Neuronal stem cell (in vitro differentiated cells): ENCODE measurements around the gene GRK1.

ENCODE experiments used
- DNase-seq: peaks from one replicate; pipeline ENCODE4 v3.0.0-alpha.2; 2013; ENCODE audit warnings: low spot score
- H2AFZ ChIP-seq: one replicate; pipeline ENCODE4 v1.6.1; 2013; ENCODE audit warnings: mild to moderate bottlenecking, low read length, inconsistent platforms
- H2AK5ac ChIP-seq: 2 replicates; pipeline ENCODE4 v1.6.1; 2013; ENCODE audit warnings: low read depth, mild to moderate bottlenecking, inconsistent platforms, low read length, moderate library complexity, mixed read lengths
- H2BK120ac ChIP-seq: 2 replicates; pipeline ENCODE4 v1.6.1; 2013; ENCODE audit warnings: low read depth, mild to moderate bottlenecking, inconsistent platforms, low read length, moderate library complexity, mixed read lengths
- H2BK12ac ChIP-seq: one replicate; pipeline ENCODE4 v1.6.1; 2013; ENCODE audit warnings: low read length, inconsistent platforms
- H2BK15ac ChIP-seq: 2 replicates; pipeline ENCODE4 v1.6.1; 2013; ENCODE audit warnings: mild to moderate bottlenecking, low read length, inconsistent platforms, mixed read lengths
- H2BK5ac ChIP-seq: one replicate; pipeline ENCODE4 v1.6.1; 2013; ENCODE audit warnings: inconsistent platforms, mild to moderate bottlenecking, low read length, moderate library complexity
- H3K14ac ChIP-seq: one replicate; pipeline ENCODE4 v1.6.1; 2013; ENCODE audit warnings: low read length, inconsistent platforms
- H3K18ac ChIP-seq: 2 replicates; pipeline ENCODE4 v1.6.1; 2013; ENCODE audit warnings: low read length, inconsistent platforms
- H3K23ac ChIP-seq: 2 replicates; pipeline ENCODE4 v1.6.1; 2013; ENCODE audit warnings: low read depth, mild to moderate bottlenecking, mixed read lengths, low read length, inconsistent platforms; ENCODE audit not compliant: poor library complexity
- H3K27ac ChIP-seq: replicated peaks from 3 replicates; pipeline ENCODE4 v1.5.1; 2013; ENCODE audit warnings: low read length, inconsistent platforms
- H3K27me3 ChIP-seq, 3 experiments: 2 replicates each; pipeline ENCODE4 v1.6.1; 2013; ENCODE audit warnings: low read length in 3 of 3, mild to moderate bottlenecking in 2 of 3, inconsistent platforms in 1 of 3, low read depth in 1 of 3, mixed read lengths in 1 of 3, moderate library complexity in 1 of 3; ENCODE audit not compliant: control insufficient read depth in 3 of 3, insufficient read depth in 3 of 3
- H3K36me3 ChIP-seq, 2 donors: replicated peaks in 1 of 2; 2 replicates each; pipeline ENCODE4 v1.6.1; 2013; ENCODE audit warnings: low read length in 2 of 2; ENCODE audit not compliant: control insufficient read depth in 2 of 2, insufficient read depth in 2 of 2
- H3K4ac ChIP-seq: 2 replicates; pipeline ENCODE4 v1.6.1; 2013; ENCODE audit warnings: inconsistent platforms, mild to moderate bottlenecking, low read length, moderate library complexity
- H3K4me1 ChIP-seq, 2 donors: 1 replicate in 1 of 2; 2 replicates in 1 of 2; pipeline ENCODE4 v1.6.1; 2013; ENCODE audit warnings: low read length in 2 of 2, low read depth in 1 of 2; ENCODE audit not compliant: control insufficient read depth in 2 of 2, insufficient read depth in 1 of 2
- H3K4me2 ChIP-seq: one replicate; pipeline ENCODE4 v1.6.1; 2013; ENCODE audit warnings: mild to moderate bottlenecking, low read length, inconsistent platforms; ENCODE audit not compliant: insufficient read depth, poor library complexity, severe bottlenecking
- H3K4me3 ChIP-seq, 2 donors: 2 replicates each; pipeline ENCODE4 v1.5.1; 2013; ENCODE audit warnings: low read length in 2 of 2, mild to moderate bottlenecking in 2 of 2, inconsistent platforms in 1 of 2, moderate library complexity in 1 of 2
- H3K79me1 ChIP-seq: one replicate; pipeline ENCODE4 v1.6.1; 2013; ENCODE audit warnings: low read depth, mild to moderate bottlenecking, inconsistent platforms, low read length, moderate library complexity
- H3K9ac ChIP-seq: one replicate; pipeline ENCODE4 v1.6.1; 2013; ENCODE audit warnings: mild to moderate bottlenecking, low read depth, low read length, inconsistent platforms; ENCODE audit not compliant: poor library complexity
- H3K9me3 ChIP-seq, 2 donors: replicated peaks in 1 of 2; 2 replicates each; pipeline versions ENCODE3 to v1.6.1; 2013; ENCODE audit warnings: low read length in 2 of 2, mild to moderate bottlenecking in 2 of 2, inconsistent platforms in 1 of 2, low read depth in 1 of 2, mixed read lengths in 1 of 2, moderate library complexity in 1 of 2; ENCODE audit not compliant: control insufficient read depth in 2 of 2, insufficient read depth in 1 of 2
- H4K8ac ChIP-seq: one replicate; pipeline ENCODE4 v1.6.1; 2013; ENCODE audit warnings: low read depth, mild to moderate bottlenecking, inconsistent platforms, low read length, moderate library complexity
- H4K91ac ChIP-seq: one replicate; pipeline ENCODE4 v1.6.1; 2013; ENCODE audit warnings: low read length, low read depth, mild to moderate bottlenecking, inconsistent platforms; ENCODE audit not compliant: poor library complexity
- WGBS, 2 donors: extraction: QIAGEN DNeasy Blood & Tissue Kit; methylation state at CpG; one replicate each; pipeline ENCODE4 v1.1.7; 2013; ENCODE audit warnings: missing lambda C conversion rate in 2 of 2, mixed read lengths in 1 of 2; ENCODE audit not compliant: insufficient read length in 2 of 2, insufficient replicate concordance in 1 of 2; ENCODE audit errors: extremely low coverage in 2 of 2; 5-methylcytosine and 5-hydroxymethylcytosine counted together

Gene GRK1

GRCh38 chr13:113644800-113645199 lies 22.2 kb upstream of the GRK1 start:
- no peak overlapping the region for H2BK120ac ChIP-seq
- no peaks in the 10 kb centered on the region for H3K27me3 ChIP-seq
- H2BK15ac ChIP-seq = no peak overlapping the region
- no peak overlapping the region for H3K4me2 ChIP-seq
- no peak overlapping the region for H2AFZ ChIP-seq
- H2AK5ac ChIP-seq = no peak overlapping the region
- no peak overlapping the region for H3K4ac ChIP-seq
- H2BK5ac ChIP-seq = no peak overlapping the region
- no peak overlapping the region for H3K4me3 ChIP-seq
- H3K79me1 ChIP-seq = peaks cover 2% of the 10 kb centered on the region
- no peak overlapping the region for H3K18ac ChIP-seq
- peaks cover 22 to 44% of the 10 kb centered on the region in 2 donors for H3K9me3 ChIP-seq
- no peak overlapping the region for H4K8ac ChIP-seq
- H3K14ac ChIP-seq = no peak overlapping the region
- DNase-seq = no peak
- H2BK12ac ChIP-seq = no peak overlapping the region
- H4K91ac ChIP-seq = no peak overlapping the region
- no CpG with 5 or more reads among the region's 1 CpG for WGBS, 2 donors
- peaks cover 14 to 31% of the 10 kb centered on the region in 2 donors for H3K36me3 ChIP-seq
- no peaks in the 10 kb centered on the region for H3K4me1 ChIP-seq
- H3K9ac ChIP-seq = no peak overlapping the region
- H3K27ac ChIP-seq = no peak overlapping the region
- no peak overlapping the region for H3K23ac ChIP-seq

GRCh38 chr13:113645329-113645728 lies 21.7 kb upstream of the GRK1 start:
- no peak overlapping the region for H2AK5ac ChIP-seq
- no peak overlapping the region for H3K9ac ChIP-seq
- no peak overlapping the region for H4K91ac ChIP-seq
- no peak overlapping the region for H2AFZ ChIP-seq
- H4K8ac ChIP-seq = no peak overlapping the region
- no peak overlapping the region for H2BK5ac ChIP-seq
- peaks cover 9 to 25% of the 10 kb centered on the region in 2 donors for H3K36me3 ChIP-seq
- H3K27me3 ChIP-seq = no peaks in the 10 kb centered on the region
- H3K4ac ChIP-seq = no peak overlapping the region
- H2BK120ac ChIP-seq = no peak overlapping the region
- H3K9me3 ChIP-seq = peaks cover 19 to 39% of the 10 kb centered on the region in 2 donors
- DNase-seq = no peak
- no peak overlapping the region for H2BK15ac ChIP-seq
- no peak overlapping the region for H3K27ac ChIP-seq
- WGBS, 2 donors = no CpG with 5 or more reads among the region's 9 CpGs
- no peak overlapping the region for H2BK12ac ChIP-seq
- H3K4me2 ChIP-seq = no peak overlapping the region
- no peak overlapping the region for H3K18ac ChIP-seq
- H3K14ac ChIP-seq = no peak overlapping the region
- no peaks in the 10 kb centered on the region for H3K4me1 ChIP-seq
- no peak overlapping the region for H3K4me3 ChIP-seq
- no peak overlapping the region for H3K23ac ChIP-seq
- H3K79me1 ChIP-seq = no peaks in the 10 kb centered on the region

GRCh38 chr13:113646376-113646775 lies 20.6 kb upstream of the GRK1 start:
- Histone ChIP-seq H3K18ac (no peak overlapping the region), H2AK5ac (no peak overlapping the region), H3K4me1 (no peaks in the 10 kb centered on the region), H2BK15ac (no peak overlapping the region), H3K4ac (no peak overlapping the region), H2BK12ac (no peak overlapping the region), H3K27me3 (no peaks in the 10 kb centered on the region), H3K4me2 (no peak overlapping the region), H3K27ac (no peak overlapping the region), H3K9ac (no peak overlapping the region), H3K36me3 (peaks cover 3 to 17% of the 10 kb centered on the region in 2 donors), H3K9me3 (peaks cover 16 to 32% of the 10 kb centered on the region in 2 donors), H2BK5ac (no peak overlapping the region), H3K14ac (no peak overlapping the region), H3K4me3 (no peak overlapping the region), H3K79me1 (no peaks in the 10 kb centered on the region), H4K91ac (no peak overlapping the region), H2AFZ (no peak overlapping the region), H4K8ac (no peak overlapping the region), H3K23ac (no peak overlapping the region), H2BK120ac (no peak overlapping the region)
- WGBS, 2 donors = no CpG with 5 or more reads among the region's 11 CpGs
- no peak for DNase-seq

- H3K23ac ChIP-seq = no peak overlapping the region
- H3K36me3 ChIP-seq = peaks cover 0 to 11% of the 10 kb centered on the region in 2 donors
- no peak overlapping the region for H2BK12ac ChIP-seq
- H3K79me1 ChIP-seq = no peaks in the 10 kb centered on the region
- DNase-seq = no peak
- H3K9me3 ChIP-seq = peaks cover 12 to 26% of the 10 kb centered on the region in 2 donors
- no peak overlapping the region for H2BK15ac ChIP-seq
- no peak overlapping the region for H4K8ac ChIP-seq
- H2BK5ac ChIP-seq = no peak overlapping the region
- no peak overlapping the region for H3K18ac ChIP-seq
- H4K91ac ChIP-seq = no peak overlapping the region
- no peak overlapping the region for H2AK5ac ChIP-seq
- H3K4me1 ChIP-seq = no peaks in the 10 kb centered on the region
- no peak overlapping the region for H3K14ac ChIP-seq
- no peak overlapping the region for H2AFZ ChIP-seq
- H3K9ac ChIP-seq = no peak overlapping the region
- no peak overlapping the region for H3K27ac ChIP-seq
- no peak overlapping the region for H3K4me3 ChIP-seq
- no CpG with 5 or more reads among the region's 10 CpGs for WGBS, 2 donors
- no peak overlapping the region for H2BK120ac ChIP-seq
- no peaks in the 10 kb centered on the region for H3K27me3 ChIP-seq
- no peak overlapping the region for H3K4ac ChIP-seq
- no peak overlapping the region for H3K4me2 ChIP-seq
Measured at GRCh38 chr13:113646921-113647340, 20.1 kb upstream of the GRK1 start.
